Mucosa of rectum (tissue), 2 donors: ENCODE results near the gene TFDP1.
"Not testable (repeated sequence)": the region's sequence is repeated elsewhere in the genome, so short reads cannot be mapped to it uniquely, and the experiment has no call there.

Experiments
- H3K27ac ChIP-seq, 2 donors: one replicate each; pipeline ENCODE4 v1.7.0; 2013; ENCODE audit warnings: inconsistent platforms in 2 of 2, low read depth in 2 of 2, low read length in 2 of 2
- H3K27me3 ChIP-seq, 2 donors: one replicate each; pipeline ENCODE4 v1.7.0; 2013; ENCODE audit warnings: low read length in 2 of 2; ENCODE audit not compliant: control insufficient read depth in 2 of 2, insufficient read depth in 2 of 2
- H3K36me3 ChIP-seq, 2 donors: one replicate each; pipeline ENCODE4 v1.7.0; 2013; ENCODE audit warnings: low read length in 2 of 2; ENCODE audit not compliant: control insufficient read depth in 2 of 2, insufficient read depth in 2 of 2
- H3K4me1 ChIP-seq, 2 donors: one replicate each; pipeline ENCODE4 v1.7.0; 2013; ENCODE audit warnings: low read length in 2 of 2, mild to moderate bottlenecking in 1 of 2; ENCODE audit not compliant: control insufficient read depth in 2 of 2, insufficient read depth in 2 of 2
- H3K4me3 ChIP-seq, 2 donors: one replicate each; pipeline ENCODE4 v1.7.0; 2013; ENCODE audit warnings: low read length in 2 of 2
- H3K9ac ChIP-seq, 2 donors: one replicate each; pipeline ENCODE4 v1.7.0; 2013; ENCODE audit warnings: low read length in 2 of 2, low read depth in 1 of 2, mild to moderate bottlenecking in 1 of 2
- H3K9me3 ChIP-seq, 2 donors: one replicate each; pipeline ENCODE4 v1.7.0; 2013; ENCODE audit warnings: low read length in 2 of 2; ENCODE audit not compliant: control insufficient read depth in 2 of 2
- donor health status: healthy.
- donor health status: Normal muscosa, but diverticular disease.

Gene TFDP1

DNA sequence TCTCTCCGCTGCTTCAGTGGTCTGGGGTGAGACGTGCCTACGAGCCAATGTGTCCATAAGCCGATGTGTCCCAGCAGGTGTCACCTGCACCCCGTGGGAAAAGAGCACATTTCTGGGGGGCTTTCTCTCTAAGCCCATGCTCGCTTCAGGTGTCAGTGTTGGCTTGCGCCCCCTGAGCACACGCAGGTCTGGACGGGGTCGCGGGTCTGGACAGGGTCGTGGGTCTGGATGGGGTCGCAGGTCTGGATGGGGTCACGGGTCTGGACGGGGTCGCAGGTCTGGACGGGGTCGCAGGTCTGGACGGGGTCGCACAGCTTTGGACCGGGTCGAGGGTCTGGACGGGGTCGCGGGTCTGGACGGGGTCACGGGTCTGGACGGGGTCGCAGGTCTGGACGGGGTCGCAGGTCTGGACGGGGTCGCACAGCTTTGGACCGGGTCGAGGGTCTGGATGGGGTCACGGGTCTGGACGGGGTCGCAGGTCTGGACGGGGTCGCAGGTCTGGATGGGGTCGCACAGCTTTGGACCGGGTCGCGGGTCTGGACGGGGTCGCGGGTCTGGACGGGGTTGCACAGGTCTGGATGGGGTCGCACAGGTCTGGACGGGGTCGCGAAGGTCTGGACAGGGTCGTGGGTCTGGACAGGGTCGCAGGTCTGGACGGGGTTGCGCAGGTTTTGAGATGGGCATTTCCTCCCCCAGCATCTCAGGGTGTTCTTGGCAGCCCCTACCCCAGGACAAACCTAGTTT is 24.5 kb upstream of the TFDP1 start:
- Histone ChIP-seq H3K4me1 (no peaks in the 10 kb centered on the region), H3K9me3 (no peaks in the 10 kb centered on the region), H3K36me3 (no peaks in the 10 kb centered on the region), H3K4me3 (no peak overlapping the region), H3K27ac (no peak overlapping the region), H3K27me3 (no peaks in the 10 kb centered on the region), H3K9ac (no peak overlapping the region)

DNA sequence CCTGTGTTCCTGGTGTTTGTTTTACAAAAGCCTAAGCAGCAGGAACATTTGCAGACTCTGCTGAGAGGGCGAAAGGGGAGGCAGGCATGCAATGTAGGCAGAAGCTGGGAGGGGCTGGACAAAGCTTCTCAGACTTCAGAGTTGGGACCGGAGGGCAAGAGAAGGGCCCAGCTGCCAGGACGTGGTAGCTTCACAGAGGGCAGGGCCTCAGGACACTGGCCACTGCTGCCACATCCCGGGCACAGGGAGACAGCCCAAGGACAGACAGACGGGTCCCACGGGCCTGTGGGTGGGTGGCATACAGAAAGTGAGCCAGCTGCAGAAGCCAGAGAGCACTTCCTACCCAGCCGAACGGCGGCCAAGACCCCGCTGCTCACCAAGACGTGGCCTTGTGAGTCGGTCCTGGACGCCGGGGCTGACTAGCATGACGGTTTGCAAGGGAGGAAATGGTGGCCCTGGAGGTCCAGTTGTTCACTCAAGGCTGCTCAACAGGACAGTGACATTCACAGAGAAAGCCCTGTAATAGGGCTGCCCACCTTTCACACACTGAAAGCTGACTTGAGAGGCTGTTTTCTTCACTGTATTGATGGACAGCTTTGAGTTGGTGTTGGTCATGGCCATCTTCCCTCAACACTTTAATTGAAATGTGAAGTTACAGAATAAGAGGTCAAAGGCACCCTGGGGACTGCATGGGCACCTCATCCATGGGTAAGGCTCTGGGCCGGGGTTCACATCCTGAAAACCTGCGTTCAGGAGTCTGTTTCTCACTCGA is 23.7 kb upstream of the TFDP1 start:
- Histone ChIP-seq H3K9ac (no peak overlapping the region), H3K4me1 (no peaks in the 10 kb centered on the region), H3K36me3 (no peaks in the 10 kb centered on the region), H3K27me3 (no peaks in the 10 kb centered on the region), H3K9me3 (no peaks in the 10 kb centered on the region), H3K27ac (no peak overlapping the region), H3K4me3 (no peak overlapping the region)

DNA sequence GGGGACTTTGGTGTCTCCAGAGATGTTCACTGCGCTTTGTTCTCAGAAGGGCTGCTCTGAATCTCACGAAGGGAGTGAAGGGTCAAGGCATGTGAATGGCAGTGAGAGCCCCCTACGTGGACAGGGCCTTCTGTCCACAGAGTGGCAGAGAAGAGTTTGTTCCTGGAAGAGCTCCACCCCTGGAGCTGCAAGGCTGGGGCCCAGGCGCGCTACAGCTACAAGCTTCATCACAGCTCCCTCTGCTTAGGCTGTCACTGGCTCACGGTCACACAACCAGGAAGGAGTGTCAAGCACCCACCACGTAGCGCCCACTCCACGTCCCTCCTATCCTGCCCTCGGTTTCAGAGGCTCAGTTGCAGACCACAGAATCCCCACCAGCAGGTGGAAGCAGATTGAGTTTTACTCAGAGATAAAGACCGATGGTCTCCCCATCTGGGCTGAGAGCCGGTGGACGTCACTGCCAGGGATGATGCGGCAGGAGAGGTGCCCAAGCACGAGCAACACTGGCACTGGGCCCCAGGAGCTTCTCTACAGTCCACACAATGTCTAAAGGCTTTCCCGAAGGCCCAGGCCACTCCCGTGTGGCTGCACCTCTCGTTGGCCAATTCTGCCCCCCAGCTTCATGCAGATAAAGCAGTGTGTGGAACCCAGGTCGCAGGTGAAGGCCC is 23.0 kb upstream of the TFDP1 start:
- no peak overlapping the region for H3K9ac ChIP-seq
- H3K9me3 ChIP-seq: no peaks in the 10 kb centered on the region
- H3K36me3 ChIP-seq: no peaks in the 10 kb centered on the region
- no peaks in the 10 kb centered on the region for H3K27me3 ChIP-seq
- no peaks in the 10 kb centered on the region for H3K4me1 ChIP-seq
- no peak overlapping the region for H3K4me3 ChIP-seq
- H3K27ac ChIP-seq: no peak overlapping the region

DNA sequence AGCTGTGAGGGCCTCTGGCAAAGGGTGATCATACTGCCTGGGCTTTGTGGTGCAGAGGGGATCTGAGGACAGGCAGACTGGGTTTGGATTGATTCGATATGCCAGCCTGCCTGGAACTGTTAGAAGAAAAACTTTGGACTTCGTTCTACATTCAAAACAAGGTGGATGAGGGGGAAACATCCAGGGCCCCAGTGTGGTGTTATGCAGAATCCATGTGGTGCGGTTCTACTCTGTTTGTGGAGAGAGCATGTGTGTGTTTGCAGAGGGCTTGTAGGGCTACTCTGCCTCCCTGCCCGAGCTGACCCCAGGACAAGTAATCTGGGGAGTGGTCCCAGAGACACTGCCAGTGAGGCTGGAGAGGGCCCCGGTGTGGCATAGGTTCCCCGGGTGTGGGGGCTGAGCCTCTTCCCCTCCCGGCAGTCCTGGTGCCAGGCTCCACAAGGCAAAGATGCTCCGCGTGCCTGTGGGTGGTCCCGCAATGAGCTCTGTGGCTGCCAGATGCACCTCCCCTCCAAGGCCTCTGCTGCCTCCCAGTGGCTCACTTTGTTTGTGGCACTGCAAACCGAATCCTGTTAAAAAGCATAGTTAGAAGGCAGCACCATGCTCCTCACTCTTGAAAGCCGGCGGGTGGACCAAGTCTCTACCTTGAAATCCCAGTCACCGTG is 22.3 kb upstream of the TFDP1 start:
- no peaks in the 10 kb centered on the region for H3K4me1 ChIP-seq
- no peaks in the 10 kb centered on the region for H3K36me3 ChIP-seq
- H3K4me3 ChIP-seq: no peak overlapping the region
- H3K27ac ChIP-seq: no peak overlapping the region
- H3K27me3 ChIP-seq: no peaks in the 10 kb centered on the region
- H3K9ac ChIP-seq: no peak overlapping the region
- no peaks in the 10 kb centered on the region for H3K9me3 ChIP-seq

DNA sequence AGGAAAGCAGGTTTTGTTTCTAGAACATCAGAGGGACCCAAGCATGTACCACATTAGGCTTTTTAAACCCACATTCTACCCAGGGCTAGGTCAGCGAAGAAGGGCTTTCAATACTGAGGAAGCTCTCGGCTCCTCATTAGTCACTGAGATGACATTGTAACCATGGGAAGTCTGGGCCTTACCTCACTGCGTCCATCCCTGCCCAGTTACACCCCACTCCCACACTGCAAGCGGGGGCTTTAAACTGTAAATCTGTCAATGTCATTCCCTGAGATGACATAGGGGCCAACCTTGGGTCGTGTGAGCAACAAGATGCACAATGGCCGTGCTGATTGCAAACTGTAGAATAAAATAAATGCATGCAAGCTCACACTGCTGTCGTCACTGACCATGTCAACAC is 21.7 kb upstream of the TFDP1 start:
- Histone ChIP-seq H3K9me3 (no peaks in the 10 kb centered on the region), H3K9ac (no peak overlapping the region), H3K27me3 (no peaks in the 10 kb centered on the region), H3K4me3 (no peak overlapping the region), H3K4me1 (no peaks in the 10 kb centered on the region), H3K36me3 (no peaks in the 10 kb centered on the region), H3K27ac (no peak overlapping the region)

DNA sequence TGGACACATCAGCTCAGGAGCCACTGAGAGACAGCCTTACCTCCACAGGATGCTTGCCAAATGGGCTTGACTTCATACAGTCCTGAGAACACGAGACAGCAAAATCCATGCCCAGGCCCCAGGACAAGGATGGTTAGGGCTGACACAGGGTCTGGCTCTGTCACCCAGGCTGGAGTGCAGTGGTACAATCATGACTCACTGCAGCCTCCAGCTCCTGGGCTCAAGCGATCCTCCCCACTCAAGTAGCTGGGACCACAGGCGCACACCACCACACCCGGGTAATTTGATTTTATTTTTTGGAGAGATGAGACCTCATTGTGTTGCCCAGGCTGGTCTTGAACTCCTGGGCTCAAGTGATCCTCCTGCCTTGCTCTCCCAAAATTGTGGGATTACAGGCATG is 21.0 kb upstream of the TFDP1 start:
- not testable (repeated sequence) for H3K27ac ChIP-seq, H3K36me3 ChIP-seq, H3K27me3 ChIP-seq, H3K9me3 ChIP-seq, H3K9ac ChIP-seq, H3K4me3 ChIP-seq, H3K4me1 ChIP-seq

DNA sequence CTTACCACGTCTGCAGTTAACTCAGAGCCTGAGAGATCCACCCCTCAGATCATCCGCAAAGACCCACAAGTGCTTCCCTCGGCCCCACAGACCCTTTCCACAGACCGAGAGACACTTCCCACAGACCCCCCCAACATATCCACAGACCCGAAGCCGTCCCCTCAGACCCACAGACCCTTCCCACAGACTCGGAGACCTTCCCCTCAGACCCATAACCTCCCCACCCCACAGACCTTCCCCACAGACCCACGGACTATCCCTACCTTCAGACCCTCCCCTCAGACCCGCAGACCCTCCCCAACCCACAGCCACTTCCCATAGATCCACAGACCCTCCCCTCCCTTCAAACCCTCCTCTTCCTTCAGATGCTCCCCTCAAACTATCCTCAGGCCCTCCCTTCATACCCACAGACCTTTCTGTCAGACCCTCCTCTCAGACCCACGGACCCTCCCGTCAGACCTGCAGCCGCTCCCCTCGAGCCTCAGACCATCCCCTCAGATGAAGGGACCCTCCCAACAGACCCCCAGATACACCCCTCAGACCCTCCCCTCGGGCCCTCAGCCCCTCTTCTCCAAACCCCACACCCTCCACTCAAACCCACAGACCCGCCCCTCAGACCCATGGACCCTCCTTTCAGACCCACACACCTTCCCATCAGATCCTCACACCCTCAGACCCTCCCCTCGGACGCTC is 20.1 kb upstream of the TFDP1 start:
- no peaks in the 10 kb centered on the region for H3K27me3 ChIP-seq
- no peak overlapping the region for H3K4me3 ChIP-seq
- no peak overlapping the region for H3K27ac ChIP-seq
- no peak overlapping the region for H3K9ac ChIP-seq
- no peaks in the 10 kb centered on the region for H3K9me3 ChIP-seq
- no peaks in the 10 kb centered on the region for H3K36me3 ChIP-seq
- no peaks in the 10 kb centered on the region for H3K4me1 ChIP-seq

DNA sequence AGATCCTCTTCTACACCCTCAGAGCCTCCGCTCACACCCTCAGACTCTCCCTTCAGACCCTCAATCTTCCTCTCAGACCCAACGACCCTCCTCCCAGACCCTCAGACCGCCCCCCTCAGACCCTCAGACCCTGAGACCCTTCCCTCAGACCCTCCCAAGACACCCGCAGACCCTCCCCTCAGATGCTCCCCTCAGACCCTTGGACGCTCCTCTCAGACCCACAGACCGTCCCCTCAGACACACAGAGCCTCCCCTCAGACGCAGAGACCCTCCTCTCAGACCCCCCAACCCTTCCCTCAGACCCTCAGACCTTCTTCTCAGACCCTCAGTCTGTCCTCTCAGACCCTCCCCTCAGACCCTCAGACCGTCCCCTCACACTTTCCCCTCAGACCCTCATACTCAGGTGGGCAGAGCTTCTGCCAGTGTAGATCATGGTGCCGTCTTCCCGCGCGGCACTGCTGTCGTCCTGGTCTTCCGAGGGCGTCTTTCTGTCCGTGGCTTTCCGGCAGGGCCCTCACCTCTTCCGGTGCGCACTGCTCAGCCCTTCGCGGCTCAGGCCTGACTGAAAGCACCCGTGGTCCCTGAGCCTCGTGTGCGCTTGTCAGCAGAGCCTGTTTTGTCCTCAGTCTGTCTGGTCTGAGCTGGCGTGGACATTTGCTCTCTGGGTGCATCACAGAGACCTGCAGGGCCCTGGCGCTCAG is 18.9 kb upstream of the TFDP1 start:
- H3K9ac ChIP-seq: no peak overlapping the region

DNA sequence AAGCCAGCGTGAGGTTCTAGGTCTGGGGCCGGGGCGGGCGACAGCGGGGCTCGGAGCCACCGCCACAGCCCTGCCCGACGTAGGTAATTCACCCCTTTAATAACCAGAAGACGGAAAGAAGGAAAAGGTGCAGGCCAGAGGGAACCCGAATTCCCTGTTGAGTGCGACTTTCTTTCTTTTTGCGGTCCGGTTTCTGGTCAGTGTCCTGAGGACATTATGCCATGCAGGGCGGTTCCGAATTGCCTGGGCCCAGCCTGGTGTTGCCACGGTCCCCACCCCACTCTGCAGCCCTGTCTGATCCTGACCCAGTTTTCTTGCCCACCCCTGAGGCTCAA is 18.4 kb upstream of the TFDP1 start:
- Histone ChIP-seq H3K4me1 (no peaks in the 10 kb centered on the region), H3K9ac (no peak overlapping the region), H3K36me3 (no peaks in the 10 kb centered on the region), H3K27me3 (no peaks in the 10 kb centered on the region), H3K27ac (no peak overlapping the region), H3K4me3 (no peak overlapping the region), H3K9me3 (no peaks in the 10 kb centered on the region)

More for the DNA sequence above, 18.9 kb upstream of the TFDP1 start:
- Histone ChIP-seq H3K9me3 (no peaks in the 10 kb centered on the region), H3K27me3 (no peaks in the 10 kb centered on the region), H3K36me3 (no peaks in the 10 kb centered on the region), H3K4me3 (no peak overlapping the region), H3K27ac (no peak overlapping the region), H3K4me1 (no peaks in the 10 kb centered on the region)
